GM21737 (cell line): ENCODE results near the gene CELF4.

Source experiments
- ATAC-seq: cut with Tn5 transposase; IDR thresholded peaks from one replicate; pipeline ENCODE4 v1.9.1; 2021; ENCODE audit warnings: mild to moderate bottlenecking, moderate library complexity; ENCODE audit not compliant: unreplicated experiment

The CELF4 gene

DNA sequence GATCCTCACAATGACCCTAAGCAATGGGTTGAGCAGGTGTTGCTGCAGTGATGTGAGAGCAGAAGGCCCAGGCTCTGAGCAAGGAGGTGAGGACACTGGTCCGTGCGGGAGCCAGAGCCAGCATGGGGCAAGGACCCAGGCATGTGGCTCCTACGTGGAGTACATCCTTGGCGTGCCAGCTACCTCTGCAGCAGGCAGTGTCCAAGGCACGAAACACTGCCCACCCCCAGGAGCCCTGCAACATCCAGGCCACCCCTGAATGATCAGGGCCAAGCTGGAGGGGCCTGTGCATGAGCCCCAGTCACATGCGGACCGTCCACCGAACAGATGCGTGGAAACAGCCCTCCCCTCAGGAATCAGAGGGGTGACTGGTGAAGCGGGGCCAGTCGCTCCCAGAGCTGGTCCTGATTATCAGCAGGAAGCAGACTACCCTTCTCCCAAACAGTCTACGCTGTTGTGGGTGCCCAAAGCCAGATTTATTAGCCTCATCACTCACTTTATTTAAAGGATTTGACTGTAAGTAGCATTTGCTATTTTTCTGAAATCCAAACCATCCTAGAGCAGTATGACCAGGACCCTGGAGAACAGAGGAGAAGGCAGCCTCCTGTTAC is 16.8 kb downstream of the CELF4 start:
- ATAC-seq, result no peak

DNA sequence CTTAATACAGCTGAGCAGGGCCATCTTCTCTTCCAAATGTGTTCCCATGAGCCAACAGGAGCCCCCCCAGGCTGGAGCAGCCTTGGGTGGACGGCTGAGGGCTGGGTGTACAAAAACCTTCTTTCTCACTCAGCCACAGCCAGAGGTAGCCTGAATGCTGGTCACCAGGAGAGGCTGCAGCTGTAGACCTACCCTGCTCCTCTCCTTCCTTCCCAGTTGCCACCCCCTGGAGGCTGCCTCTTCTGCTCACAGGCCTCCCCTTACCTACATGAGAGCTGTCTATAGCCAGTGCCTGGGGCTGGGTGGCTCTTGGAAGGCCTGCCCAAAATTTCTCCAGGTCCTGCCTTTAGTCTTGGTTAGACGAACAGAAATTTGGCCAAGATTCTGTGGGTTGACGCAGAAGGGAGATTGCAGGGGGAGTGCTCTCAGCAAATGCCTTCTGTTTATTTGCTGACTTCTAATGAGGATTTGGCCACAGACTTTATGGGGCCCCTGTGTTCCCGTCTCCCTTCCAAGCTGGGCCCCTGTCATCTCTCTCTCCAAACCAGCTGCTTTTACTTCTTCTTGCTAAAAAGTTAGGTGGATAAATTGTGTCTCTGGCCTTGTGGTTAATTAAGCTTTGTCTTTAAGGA is 18.3 kb downstream of the CELF4 start:
- no peak for ATAC-seq

DNA sequence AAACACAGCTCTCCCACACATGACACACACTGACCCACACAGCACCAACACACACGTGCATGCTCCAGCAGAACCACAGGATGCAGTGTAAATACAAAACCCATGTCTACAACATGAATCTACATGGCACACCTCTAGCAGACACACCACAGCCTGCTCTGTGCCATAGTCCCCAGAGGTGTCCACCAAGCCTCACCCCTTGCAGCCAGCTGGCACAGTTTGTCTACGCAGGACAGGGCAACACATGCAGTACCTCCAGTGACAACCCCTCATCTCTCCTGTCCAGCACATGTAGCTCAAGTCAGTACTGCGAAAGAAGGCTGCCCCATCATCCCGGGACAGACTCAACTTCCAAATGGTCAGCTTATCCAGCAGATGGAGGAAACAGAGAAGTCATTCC is 18.9 kb downstream of the CELF4 start:
- ATAC-seq, result no peak

DNA sequence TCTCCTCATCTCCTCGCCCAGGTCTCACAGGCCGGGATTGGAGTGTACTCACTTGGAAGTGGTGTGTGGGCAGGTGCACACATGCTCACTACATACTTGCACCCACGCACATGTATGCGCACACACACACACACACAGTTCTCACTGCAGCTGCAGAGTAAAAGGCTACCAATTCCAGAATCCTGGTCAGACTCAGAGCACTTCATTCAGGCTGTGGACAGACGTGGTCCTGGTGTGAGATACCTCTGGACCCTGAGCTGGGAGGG is 19.4 kb downstream of the CELF4 start:
- ATAC-seq, result no peak

DNA sequence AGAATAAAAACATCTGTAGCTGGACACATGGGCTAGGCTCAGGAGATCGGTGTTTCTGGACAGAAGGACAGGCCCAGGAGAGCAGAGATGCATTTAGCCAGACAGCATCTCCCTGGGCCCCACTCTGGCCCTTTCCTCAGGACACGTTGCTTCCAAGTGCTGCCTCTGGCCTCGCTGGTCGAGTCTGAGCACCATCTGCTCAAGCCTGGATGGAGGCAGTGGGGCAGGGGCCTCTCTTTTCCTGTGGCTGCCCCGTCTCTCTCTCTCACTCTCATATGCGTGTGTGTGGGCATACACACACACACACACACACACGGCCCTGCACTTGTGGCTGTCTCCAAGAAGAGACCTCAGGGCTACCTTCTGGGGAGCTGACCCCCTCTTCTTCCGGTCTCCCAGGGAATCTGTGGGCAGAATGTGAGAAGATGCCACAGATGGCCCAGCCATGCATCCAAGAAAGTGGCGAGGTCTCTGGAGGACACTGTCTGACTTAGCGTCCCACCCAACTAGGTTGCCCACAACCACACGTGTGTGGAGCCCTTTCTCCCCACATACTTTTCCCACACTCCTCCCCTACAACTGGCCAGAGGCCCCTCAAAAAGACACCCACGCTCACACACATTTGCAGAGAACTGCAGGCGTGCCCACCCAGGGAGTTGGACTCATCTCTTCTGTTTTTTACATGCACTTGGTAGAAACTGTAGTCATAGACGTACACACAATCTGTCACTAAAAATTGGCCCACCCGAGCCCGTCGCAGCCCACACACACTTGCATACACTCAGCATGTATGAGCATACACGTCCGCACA is 19.9 kb downstream of the CELF4 start:
- ATAC-seq, result no peak

DNA sequence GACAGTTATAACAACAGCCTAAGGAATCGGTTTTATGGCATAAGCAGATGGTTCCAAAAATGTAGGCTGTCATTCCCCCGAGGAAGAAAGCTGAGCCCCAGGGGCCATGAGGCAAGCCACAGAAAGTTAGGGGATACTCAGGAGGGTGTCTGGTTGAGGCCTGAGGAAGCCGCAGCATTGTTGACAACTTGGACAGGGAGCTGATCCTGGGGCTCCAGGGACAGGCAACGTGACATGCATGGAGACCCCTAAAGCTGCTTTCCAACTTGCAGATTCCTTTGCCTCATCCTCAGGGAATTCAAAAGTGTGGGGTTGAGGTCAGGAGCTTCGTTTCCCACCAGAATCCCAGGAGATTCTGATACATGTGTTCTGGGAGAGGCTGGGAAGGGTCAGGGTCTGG is 20.9 kb downstream of the CELF4 start:
- ATAC-seq, result no peak

DNA sequence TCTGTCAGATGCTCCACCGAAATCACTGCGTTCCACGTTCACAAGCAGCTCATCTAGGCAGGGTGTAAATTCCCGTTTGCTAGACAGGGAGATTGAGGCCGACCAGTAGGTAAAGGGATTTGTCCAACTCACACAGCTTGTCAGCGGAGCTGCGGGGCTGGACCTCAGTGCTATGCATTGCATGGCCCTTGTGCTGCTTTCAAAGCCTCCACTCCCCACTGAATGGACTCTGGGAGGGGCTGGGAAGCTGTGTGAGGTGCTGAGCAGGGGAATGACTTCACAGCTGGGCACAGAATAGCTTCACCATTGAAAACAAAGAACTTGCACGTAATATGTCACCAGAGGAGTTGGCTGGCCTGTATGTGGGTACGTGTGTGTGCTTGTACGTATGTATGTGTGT is 21.4 kb downstream of the CELF4 start:
- ATAC-seq, result no peak

DNA sequence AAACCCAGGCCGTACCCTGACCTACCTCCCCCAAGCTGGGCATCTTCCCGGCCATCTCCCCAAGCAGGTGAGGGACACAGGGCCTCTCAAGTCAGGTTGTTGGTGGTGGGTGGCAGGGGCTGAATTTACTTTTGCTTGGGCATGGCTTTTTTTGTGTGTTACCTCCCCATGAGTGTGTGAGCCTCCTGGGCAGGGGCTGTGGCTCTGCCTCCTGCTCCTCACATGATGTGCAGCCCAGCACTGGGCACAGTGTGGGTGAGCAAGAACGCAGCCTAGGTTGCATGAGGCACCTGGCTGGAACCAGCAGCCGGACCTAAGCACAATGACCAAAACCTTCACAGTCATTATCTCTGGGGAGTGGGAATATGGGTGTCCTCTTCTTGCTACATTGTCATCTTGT is 22.3 kb downstream of the CELF4 start:
- ATAC-seq, result no peak

DNA sequence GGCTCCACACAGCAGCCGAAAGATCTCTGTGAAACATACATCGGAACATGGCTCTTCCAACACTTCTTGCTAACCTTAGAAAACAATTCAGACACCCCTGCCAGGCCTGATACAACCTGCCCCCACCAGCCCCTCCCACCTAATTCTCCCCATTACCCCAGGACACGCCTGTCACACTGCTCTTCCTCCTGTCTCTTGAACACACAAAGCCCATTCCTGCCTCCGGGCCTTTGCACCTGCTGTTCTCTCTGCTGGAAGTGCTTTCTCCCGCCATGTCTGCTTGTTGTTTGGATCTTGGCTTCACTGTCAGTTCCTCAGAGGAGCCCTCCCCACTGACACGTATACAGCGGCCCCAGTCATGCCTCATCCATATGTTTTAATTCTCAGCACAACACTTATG is 24.1 kb downstream of the CELF4 start:
- no peak for ATAC-seq

DNA sequence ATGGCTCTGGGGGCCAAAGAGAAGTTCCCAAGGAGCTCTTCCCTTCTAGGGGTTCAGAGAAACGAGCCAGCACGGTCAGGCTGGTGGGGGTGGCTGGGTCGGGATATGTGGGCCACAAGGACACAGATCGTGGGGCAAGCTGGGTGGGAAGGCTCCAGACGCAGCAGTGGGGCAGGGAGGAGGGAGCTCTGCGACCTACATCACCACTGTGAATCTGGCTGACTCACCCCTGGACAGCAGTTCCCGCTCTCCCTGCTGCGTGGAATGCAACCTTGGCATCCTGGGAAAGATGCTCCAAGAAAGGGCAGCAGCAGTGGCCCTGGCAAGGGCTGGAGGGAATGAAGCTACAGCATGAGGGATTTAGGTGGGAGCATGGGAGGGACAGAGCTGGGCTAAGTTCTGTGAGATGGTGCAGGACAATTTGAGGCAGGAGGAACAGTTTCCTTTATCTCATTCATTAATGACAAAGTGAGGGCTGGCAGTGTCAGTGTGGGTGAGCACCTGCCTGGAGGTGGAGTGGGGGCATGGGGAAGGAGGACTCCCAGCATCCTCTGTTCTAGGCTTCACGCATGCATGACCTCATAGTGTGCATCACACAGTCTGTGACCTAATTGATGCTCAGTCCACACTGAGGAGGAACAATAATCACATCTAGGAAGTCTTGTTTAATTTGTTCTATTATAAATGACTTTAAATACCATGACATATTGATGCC is 25.0 kb downstream of the CELF4 start:
- ATAC-seq, result no peak

DNA sequence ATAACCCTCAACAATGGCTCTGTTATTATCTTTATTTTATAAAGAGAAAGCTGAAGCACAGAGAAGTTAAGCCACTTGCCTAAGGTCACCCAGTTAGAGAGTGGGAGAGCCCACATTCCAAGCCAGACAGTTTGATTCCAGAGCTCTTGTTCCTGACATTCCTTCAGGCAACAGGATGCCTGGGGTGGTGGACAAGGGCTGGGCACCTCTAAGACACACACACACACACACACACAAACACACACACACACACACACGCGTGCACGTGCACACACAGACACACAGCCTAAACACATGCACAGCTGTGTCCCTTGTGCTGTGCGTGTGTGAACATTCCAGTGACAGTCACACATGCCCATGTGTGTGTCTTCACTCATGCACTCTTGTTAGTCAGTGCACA is 26.4 kb downstream of the CELF4 start:
- ATAC-seq, result no peak

DNA sequence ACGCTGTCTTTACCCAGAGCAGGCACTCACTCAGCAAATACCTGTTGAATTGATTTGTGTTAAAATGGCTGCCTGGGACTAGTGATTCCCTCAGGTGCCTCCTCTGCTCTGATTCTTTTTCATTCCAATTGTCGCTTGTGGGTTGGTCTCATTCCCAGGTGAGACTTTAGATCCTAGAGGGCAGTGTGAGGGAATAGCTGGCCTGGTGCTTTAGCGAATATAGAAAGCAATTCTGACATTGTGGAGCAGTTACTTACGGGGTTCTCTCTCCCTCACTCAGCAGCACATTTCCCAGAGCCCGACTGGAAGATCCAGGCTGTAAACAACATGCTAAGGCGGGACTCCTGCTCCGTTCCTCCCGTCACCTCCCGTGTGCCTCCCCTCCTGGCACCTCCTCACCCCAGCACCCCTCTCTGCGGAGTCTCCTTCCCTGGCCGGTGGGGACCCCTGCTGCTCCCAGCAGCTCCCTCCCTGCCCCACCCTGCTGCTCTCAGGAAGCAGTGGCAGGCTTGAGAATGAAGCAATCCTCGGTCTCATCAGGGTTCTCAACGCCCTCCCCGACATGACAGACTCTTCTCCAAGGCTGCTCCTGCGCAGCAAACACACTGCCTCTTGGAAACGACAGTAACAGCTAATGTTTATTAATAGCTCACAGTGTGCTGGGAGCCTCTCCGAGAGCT is 26.9 kb downstream of the CELF4 start:
- ATAC-seq, result no peak

DNA sequence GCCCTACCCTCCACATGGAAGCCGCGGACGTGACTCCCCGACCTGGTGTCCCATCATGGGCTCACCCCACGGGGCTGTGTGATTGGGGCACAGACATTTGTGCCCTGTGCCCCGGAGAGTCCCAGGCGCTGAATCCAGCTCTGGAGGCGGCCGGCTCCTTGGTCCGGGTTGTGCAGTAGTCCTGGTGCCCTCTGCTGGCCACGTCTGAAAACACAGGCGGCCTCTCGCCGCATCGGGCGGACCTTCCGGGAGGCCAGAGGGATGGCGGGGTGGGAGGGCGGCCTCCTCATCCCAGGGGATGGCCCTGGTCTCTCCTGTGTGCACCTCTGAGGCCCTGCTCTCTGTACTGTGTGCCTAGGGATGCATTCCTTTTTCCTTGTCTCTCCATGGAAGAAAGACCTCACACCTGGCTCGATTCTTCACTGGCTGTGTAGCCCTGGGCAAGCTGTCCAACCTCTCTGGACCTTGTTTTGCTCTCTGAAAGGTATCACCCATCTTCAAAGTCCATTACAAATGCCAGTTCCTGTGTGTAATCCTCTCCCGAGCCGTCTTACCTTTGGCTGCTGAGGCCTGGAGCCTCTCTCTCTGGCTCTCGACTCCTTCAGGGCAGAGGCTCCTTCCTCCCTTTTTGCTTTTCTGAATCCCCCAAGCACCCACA is 27.6 kb downstream of the CELF4 start:
- ATAC-seq, result no peak

DNA sequence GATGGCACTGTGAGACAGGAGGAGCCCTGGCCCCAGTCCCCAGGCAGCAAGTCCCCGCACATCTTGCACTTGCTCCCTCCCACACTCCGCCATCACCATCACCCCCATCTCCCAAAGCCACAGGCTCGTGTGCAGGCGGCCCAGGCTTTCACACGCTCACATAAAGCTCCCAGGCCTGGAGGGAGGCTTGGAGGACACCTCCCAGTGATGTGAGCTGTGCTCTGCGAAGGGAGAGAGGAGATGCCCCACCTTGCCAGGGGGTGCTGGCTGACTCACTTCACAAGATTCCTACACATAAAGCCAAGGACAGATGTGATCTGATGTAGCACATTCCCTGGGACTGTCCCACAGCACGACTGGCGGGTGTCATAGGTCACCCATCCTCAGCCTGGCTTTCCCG is 28.9 kb downstream of the CELF4 start:
- ATAC-seq, result no peak

DNA sequence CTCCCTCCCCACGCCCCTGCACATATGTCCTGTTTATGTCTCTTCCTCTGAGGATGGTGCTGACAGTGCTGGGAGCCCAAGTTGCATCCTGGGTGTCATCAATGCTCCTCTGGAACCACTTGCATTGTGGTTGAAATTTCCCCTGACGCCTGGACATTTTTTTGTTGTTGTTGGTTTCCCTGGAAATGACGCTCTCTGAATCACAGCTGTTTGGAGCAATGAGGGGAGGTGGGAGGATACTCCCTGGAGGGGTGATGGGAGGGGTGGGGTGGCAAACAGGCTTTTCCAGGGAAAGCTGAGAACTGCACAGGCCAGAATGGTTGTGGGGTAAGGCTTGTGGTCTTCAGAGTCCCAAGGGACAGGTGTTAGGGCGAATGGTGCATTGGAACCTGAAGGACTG is 29.6 kb downstream of the CELF4 start:
- no peak for ATAC-seq

DNA sequence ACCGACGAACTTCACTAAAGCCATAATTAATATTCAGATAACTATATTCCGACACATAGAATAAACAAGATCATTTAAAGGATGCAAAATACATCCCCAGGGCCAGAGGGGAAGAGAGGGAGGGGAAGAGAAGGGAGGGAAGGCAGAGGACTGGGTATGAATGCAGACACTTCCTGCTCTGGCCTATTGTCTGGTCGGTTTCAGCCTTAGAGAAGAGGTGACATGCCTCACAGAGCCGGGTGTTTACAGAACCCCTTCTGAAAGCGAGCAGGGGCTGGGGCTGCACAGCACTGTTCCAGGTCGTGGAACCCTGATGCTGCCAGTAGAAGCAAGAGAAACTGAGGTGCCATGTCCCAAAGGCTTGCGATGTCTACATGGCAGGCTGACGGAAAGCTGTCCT is 31.0 kb downstream of the CELF4 start:
- ATAC-seq, result no peak

DNA sequence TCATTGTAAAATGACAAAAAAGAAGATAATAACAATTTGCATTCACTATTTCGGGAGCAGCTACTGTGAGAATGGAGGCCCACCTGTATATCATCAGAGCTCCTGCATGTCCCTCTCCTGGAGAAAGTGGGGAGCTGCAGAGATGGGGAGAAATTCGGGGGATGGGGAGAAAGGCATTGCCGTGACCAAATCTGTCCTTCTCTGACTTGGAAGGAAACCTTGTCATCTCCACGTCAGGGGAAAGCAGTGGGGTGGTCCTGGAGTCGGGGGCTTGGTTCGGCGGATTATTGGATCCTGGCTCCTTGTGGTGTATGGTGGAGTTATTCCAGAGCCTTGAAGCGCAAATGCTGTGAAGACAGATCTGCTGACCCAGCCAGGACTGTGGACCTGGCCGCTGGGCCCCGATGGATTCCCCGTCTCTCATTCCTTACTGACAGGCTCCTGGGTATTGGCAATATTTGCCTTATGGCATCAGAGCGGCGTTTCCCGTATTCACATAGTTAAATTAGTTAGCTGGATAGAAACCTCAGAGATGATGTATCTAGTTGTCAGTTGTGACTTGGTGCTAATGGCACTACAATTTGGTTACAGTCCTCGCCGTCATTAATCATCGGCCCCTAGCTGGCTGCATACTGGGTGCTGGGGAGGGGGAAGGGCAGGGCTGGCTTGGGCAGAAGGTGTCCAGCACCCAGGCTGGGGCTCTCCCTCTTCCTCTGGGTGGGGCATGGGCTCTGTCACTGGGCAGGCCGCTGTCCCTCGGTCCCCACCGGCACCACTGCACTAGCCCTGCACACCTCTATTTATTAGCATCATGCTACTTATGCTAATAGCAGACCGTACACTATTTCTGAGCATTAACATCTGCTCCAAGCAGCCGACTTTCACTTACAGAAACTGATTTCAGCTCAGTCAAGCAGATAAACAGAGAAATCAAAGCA is 31.7 kb downstream of the CELF4 start:
- no peak for ATAC-seq

DNA sequence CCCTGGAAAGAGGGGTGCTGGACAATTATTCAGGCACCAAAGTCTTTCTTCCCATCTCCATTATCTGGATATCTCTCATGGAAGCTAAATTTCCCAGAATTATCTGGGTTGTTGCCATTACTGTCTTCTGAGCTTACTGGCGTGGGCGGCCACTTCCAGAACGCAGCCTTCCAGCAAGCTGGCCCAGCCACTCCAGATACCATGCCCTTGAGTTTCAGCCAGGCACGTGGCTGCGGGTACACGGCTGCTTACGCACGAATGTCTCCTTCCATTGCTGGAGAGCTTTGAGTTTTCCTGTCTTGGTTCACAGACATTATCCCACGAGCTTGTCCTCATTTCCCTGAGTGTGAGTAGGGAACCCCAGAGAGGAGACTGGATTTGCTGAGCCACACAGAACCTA is 32.7 kb downstream of the CELF4 start:
- no peak for ATAC-seq

DNA sequence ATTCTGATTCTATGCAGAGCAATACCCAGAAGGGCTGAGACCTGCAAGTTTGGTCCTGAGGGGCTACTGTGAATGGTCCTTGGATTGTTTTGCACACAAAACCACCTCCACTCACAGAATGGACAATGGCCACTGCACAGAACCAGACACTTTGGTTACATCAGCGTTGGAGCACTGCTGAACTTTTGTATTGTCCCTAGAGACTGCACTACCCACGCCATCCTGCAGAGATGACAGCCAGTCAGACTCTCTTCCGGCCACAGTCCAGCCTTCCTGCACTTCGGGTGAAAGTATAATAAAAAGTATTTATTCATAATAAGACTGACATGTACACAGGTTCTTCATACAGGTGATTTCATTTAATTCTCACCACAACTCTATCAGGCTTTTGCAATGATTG is 35.7 kb downstream of the CELF4 start:
- peak; percentile 56 for ATAC-seq

DNA sequence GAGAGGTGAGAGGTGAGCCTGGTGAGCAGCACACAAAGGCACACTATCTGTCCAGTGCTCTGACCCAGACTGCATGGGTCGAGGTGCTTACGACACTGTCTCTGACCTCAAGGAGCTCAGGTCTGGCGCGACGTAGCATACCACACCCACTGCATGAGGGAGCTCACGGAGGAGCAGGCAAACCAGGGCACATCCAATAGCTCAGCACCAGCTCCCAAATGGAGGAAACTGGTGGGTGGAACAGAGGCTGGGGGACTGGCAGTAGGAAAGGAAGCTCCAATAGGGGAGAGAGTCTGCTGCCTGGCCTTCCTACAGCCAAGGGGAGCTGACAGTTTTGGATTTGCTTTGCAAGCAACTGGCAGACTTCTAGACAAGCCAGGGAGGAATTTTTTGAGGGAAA is 36.3 kb downstream of the CELF4 start:
- no peak for ATAC-seq
